GM13977 (cell line): ENCODE results near the gene KDM3B.
A peak's percentile ranks its signal among the peaks of the same experiment; 100 is the strongest.

Source experiments
- DNase-seq: peaks from one replicate; pipeline ENCODE4 v3.0.0; 2012; ENCODE audit warnings: low spot score
- CTCF ChIP-seq: IDR thresholded peaks from 2 replicates; pipeline ENCODE4 v1.5.1; 2012; ENCODE audit warnings: mild to moderate bottlenecking, control low read depth; ENCODE audit not compliant: insufficient read depth; ENCODE audit errors: extremely low read depth, missing control alignments
- in situ Hi-C: fragments of 300-500 bp; cut with MboI; formaldehyde crosslinking; loops from one replicate; pipeline ENCODE4 v1.12.0; 2022; ENCODE audit warnings: low sequenced_read_pairs, low pct_unique_long_range_greater_than_20kb, mixed read lengths, inconsistent platforms; ENCODE audit not compliant: unreplicated experiment

KDM3B gene

GRCh38 chr5:138418444-138418843, 66.0 kb downstream of the KDM3B start:
- in situ Hi-C loops: loop anchor here (25.0 kb wide), 1 partner anchor 231 kb away; the partner anchor contains the start of genes BRD8 and KIF20A
- DNase-seq: no peak
- no peak for TF ChIP-seq CTCF

GRCh38 chr5:138425079-138425478, 72.6 kb downstream of the KDM3B start:
- in situ Hi-C loops: no loop called here
- TF ChIP-seq CTCF: no peak
- DNase-seq: no peak

GRCh38 chr5:138435943-138436342, 83.5 kb downstream of the KDM3B start:
- in situ Hi-C loops: no loop called here
- TF ChIP-seq CTCF: no peak
- no peak for DNase-seq

GRCh38 chr5:138438003-138438723, 85.7 kb downstream of the KDM3B start:
- in situ Hi-C loops: no loop called here
- no peak for DNase-seq
- TF ChIP-seq CTCF: no peak

- TF ChIP-seq CTCF: no peak
- DNase-seq: peak; percentile 93
- in situ Hi-C loops: no loop called here
Observed at GRCh38 chr5:138438724-138439476, 86.4 kb downstream of the KDM3B start, which contains the start of gene REEP2. Gene REEP2 (plus strand): TSS chr5:138439057. CDS start chr5:138439209, 152 bp downstream.

GRCh38 chr5:138439477-138440158, 87.1 kb downstream of the KDM3B start:
- in situ Hi-C loops: loop anchor here (10.0 kb wide), 1 partner anchor 65 kb away; no protein-coding TSS in a partner anchor
- no peak for DNase-seq
- no peak for TF ChIP-seq CTCF
